T-helper 2 cell treated with Interferon-gamma antibody and Interleukin-4, amounts not matched to agents 5 μg/mL and 100 μg/mL, for 36 hours (primary cell): ENCODE measurements around the gene ACTN2.

ENCODE experiments used
- DNase-seq: peaks from one replicate; pipeline ENCODE4 v3.0.0; 2021; ENCODE audit warnings: low spot score
- H3K27ac Mint-ChIP-seq: one replicate; pipeline ENCODE4 v1.8.0; 2021; ENCODE audit warnings: mild to moderate bottlenecking, mixed read lengths
- H3K27me3 Mint-ChIP-seq: one replicate; pipeline ENCODE4 v1.8.0; 2021; ENCODE audit warnings: low read depth, mixed read lengths
- H3K36me3 Mint-ChIP-seq: one replicate; pipeline ENCODE4 v1.8.0; 2021; ENCODE audit warnings: low read depth, mixed read lengths
- H3K4me1 Mint-ChIP-seq: one replicate; pipeline ENCODE4 v1.8.0; 2021; ENCODE audit warnings: low read depth, mixed read lengths
- H3K4me3 Mint-ChIP-seq: one replicate; pipeline ENCODE4 v1.8.0; 2022; ENCODE audit warnings: mild to moderate bottlenecking, moderate library complexity, mixed read lengths
- H3K9me3 Mint-ChIP-seq: one replicate; pipeline ENCODE4 v1.8.0; 2021; ENCODE audit warnings: mixed read lengths

Gene ACTN2

GRCh38 chr1:236736761-236737160 lies 50.5 kb downstream of the ACTN2 start:
- peaks cover 2% of the 10 kb centered on the region for H3K27me3 Mint-ChIP-seq
- no peaks in the 10 kb centered on the region for H3K36me3 Mint-ChIP-seq
- no peak overlapping the region for H3K4me3 Mint-ChIP-seq
- DNase-seq, result no peak
- no peaks in the 10 kb centered on the region for H3K9me3 Mint-ChIP-seq
- no peak overlapping the region for H3K27ac Mint-ChIP-seq
- H3K4me1 Mint-ChIP-seq, result no peaks in the 10 kb centered on the region

DNA sequence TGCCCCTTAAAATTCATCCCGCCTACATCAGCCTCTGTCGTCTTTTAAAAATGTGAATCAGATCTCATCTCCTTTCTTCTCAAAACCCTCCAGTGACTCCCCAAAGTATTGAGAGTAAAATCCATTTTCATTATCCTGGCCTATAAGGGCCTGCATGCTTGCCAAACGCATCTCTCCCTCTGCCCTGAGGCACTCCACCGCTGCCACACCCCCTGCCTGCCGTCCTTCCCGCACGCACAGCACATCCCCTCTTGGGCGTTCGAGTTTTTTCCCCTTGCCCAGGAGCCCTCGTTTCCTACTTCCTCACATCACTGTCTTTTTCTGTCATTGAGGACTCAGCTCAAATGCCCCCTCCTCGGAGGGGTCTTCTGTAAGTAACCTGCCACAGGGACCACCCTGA lies 55.5 kb downstream of the ACTN2 start:
- Mint-ChIP-seq H3K9me3 (no peaks in the 10 kb centered on the region), H3K4me1 (no peaks in the 10 kb centered on the region), H3K36me3 (no peaks in the 10 kb centered on the region), H3K27ac (no peak overlapping the region), H3K4me3 (no peak overlapping the region), H3K27me3 (no peaks in the 10 kb centered on the region)
- no peak for DNase-seq

- H3K9me3 Mint-ChIP-seq, result no peaks in the 10 kb centered on the region
- H3K4me3 Mint-ChIP-seq, result no peak overlapping the region
- no peaks in the 10 kb centered on the region for H3K27me3 Mint-ChIP-seq
- H3K36me3 Mint-ChIP-seq, result no peaks in the 10 kb centered on the region
- H3K27ac Mint-ChIP-seq, result no peak overlapping the region
- DNase-seq, result no peak
- H3K4me1 Mint-ChIP-seq, result no peaks in the 10 kb centered on the region
Observed at GRCh38 chr1:236742421-236743160, 56.3 kb downstream of the ACTN2 start.

GRCh38 chr1:236744533-236744932 lies 58.2 kb downstream of the ACTN2 start:
- H3K9me3 Mint-ChIP-seq, result no peaks in the 10 kb centered on the region
- no peak for DNase-seq
- H3K27me3 Mint-ChIP-seq, result peaks cover 4% of the 10 kb centered on the region
- no peak overlapping the region for H3K27ac Mint-ChIP-seq
- no peak overlapping the region for H3K4me3 Mint-ChIP-seq
- no peaks in the 10 kb centered on the region for H3K4me1 Mint-ChIP-seq
- no peaks in the 10 kb centered on the region for H3K36me3 Mint-ChIP-seq

DNA sequence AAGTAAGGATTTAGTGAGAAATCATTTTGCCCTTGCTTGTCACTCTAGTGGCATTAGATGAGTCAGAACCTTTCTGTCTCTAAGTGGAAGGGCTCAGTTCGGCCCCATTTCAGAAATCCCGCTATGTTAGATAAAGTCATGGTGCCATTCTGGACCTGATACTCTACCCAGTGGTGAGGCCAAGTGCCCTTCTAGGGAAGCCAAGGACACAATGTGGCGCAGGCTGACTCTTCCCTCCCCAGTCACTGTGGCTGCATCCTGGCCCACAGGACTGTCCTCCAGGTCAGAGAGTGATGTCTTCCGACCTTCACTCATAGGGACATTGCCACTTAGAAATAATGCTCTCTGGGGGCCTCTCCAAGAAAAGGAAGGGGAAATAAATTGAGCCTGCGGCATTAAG lies 60.5 kb downstream of the ACTN2 start:
- Mint-ChIP-seq H3K4me1 (no peaks in the 10 kb centered on the region), H3K9me3 (no peaks in the 10 kb centered on the region), H3K4me3 (no peak overlapping the region), H3K27me3 (peaks cover 4% of the 10 kb centered on the region), H3K27ac (no peak overlapping the region), H3K36me3 (no peaks in the 10 kb centered on the region)
- no peak for DNase-seq

DNA sequence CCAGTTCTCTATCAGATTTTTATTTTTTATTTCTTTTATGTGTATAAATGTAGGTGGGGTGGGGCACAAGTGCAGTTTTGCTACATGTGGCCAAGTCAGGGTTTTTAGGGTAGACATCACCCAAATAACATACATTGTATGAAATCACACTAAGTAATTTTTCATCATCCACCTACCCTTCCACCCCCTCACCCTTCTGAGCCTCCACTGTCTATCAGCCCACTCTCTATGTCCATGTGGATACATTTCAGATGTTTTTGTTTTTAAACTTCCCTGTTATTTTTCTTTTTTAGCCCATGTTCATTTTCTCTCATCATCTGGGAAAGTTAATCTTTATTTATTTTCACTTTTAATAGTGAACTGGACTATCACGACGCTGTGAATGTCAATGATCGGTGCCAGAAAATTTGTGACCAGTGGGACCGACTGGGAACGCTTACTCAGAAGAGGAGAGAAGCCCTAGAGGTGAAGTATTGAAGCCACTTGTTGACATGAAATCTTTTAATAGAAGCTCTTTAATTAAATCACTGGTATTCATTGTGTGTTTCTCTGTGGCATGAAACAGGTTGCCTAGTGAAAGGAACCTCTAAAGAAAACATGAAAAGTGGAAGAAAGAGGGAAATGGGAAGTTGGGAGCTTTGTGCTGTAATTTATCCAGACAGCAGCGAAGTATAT lies 61.1 kb downstream of the ACTN2 start:
- H3K9me3 Mint-ChIP-seq, result no peaks in the 10 kb centered on the region
- peaks cover 4% of the 10 kb centered on the region for H3K27me3 Mint-ChIP-seq
- no peak for DNase-seq
- no peaks in the 10 kb centered on the region for H3K4me1 Mint-ChIP-seq
- H3K27ac Mint-ChIP-seq, result no peak overlapping the region
- H3K4me3 Mint-ChIP-seq, result no peak overlapping the region
- no peaks in the 10 kb centered on the region for H3K36me3 Mint-ChIP-seq

DNA sequence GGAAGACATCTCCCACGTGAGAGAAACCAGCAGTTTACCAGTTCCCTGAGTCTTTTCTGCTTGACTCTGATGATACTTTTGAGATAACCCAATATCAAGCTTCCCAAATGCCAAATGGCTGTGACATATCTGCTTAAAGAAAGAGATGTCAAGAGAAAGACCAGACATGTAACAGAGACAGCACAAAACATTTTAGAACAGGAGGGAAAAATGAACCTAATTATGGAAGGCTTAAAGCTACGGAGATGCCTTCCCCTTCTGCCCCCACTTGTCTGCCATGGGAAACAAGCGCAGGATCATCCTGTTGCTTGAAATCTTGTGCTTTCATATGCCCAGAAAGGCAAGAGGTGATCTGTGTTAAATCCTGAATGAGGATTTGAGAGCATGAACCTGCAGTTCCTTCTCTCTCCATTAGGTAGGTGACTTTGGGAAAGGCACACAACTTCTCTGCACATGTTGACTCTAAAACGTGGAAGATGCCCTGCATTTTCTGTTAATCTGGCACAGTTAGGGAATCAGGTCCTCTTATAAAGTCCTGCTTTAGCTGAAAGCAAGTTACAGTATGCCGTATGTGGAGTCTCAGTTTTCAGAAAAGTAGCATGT lies 62.1 kb downstream of the ACTN2 start:
- Mint-ChIP-seq H3K9me3 (no peaks in the 10 kb centered on the region), H3K27ac (no peak overlapping the region), H3K4me3 (no peak overlapping the region), H3K4me1 (no peaks in the 10 kb centered on the region), H3K27me3 (peaks cover 4% of the 10 kb centered on the region), H3K36me3 (no peaks in the 10 kb centered on the region)
- DNase-seq, result no peak

DNA sequence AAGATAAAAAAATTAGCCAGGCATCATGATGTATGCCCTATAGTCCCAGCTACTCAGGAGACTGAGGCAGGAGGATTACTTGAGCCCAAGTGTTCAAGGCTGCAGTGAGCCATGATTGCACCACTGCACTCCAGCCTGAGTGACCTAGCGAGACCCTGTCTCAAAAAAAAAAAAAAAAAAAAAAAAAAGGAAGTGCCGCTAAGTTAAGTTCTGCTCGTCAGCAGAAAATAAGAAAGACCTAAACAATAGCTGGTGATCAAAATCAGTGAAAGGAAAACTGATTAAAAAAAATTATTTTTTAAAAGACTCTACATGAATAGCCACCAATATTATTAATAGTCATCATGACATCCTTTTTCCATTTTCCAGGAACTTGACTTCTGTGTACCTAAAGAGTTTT lies 64.6 kb downstream of the ACTN2 start:
- H3K4me1 Mint-ChIP-seq, result no peaks in the 10 kb centered on the region
- peaks cover 4% of the 10 kb centered on the region for H3K27me3 Mint-ChIP-seq
- H3K27ac Mint-ChIP-seq, result no peak overlapping the region
- no peaks in the 10 kb centered on the region for H3K9me3 Mint-ChIP-seq
- H3K36me3 Mint-ChIP-seq, result no peaks in the 10 kb centered on the region
- H3K4me3 Mint-ChIP-seq, result no peak overlapping the region
- no peak for DNase-seq

GRCh38 chr1:236751385-236751784 lies 65.1 kb downstream of the ACTN2 start:
- no peaks in the 10 kb centered on the region for H3K4me1 Mint-ChIP-seq
- no peak overlapping the region for H3K4me3 Mint-ChIP-seq
- no peak overlapping the region for H3K27ac Mint-ChIP-seq
- H3K9me3 Mint-ChIP-seq, result no peaks in the 10 kb centered on the region
- H3K27me3 Mint-ChIP-seq, result peaks cover 4% of the 10 kb centered on the region
- H3K36me3 Mint-ChIP-seq, result no peaks in the 10 kb centered on the region
- no peak for DNase-seq

DNA sequence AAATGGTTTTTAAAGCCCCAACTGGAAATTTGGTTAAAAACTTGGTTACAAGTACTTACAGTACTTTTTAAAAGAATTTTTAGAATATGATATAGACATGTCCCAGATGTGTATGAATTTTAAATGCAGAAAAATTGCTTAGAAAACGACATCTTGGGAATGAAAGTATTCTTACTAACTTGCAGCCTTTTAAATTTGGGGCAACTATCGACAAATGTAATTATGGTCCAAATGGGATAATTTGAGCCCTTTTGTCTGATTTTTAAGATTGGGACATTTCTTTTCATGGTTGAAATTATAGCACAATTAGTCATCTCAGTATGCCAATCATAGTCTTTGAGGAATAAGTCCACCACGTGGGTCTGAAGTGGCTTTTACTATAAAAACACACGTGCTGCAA lies 65.6 kb downstream of the ACTN2 start:
- H3K27ac Mint-ChIP-seq, result no peak overlapping the region
- no peaks in the 10 kb centered on the region for H3K4me1 Mint-ChIP-seq
- H3K36me3 Mint-ChIP-seq, result no peaks in the 10 kb centered on the region
- no peak for DNase-seq
- H3K4me3 Mint-ChIP-seq, result no peak overlapping the region
- no peaks in the 10 kb centered on the region for H3K9me3 Mint-ChIP-seq
- H3K27me3 Mint-ChIP-seq, result peaks cover 4% of the 10 kb centered on the region

DNA sequence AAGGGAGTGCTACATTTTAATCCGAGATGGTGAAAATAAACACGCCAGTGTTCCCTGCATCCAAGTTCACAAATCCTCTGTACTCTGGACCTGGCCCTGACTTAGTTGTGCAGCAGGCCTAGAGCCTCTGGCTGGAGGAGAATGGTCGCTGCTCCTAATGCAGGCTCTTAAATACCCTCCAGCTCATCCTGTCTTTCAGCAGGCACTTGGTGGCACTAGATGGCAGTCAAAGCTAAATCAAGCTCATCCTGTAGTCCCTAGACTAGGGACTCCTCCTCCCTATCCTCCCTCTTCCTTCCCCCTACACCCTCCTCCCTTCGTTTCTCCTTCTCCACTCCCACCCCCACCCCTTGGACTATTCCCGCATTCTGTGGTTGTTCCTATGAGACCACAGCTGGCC lies 67.2 kb downstream of the ACTN2 start:
- H3K9me3 Mint-ChIP-seq, result no peaks in the 10 kb centered on the region
- DNase-seq, result no peak
- no peak overlapping the region for H3K4me3 Mint-ChIP-seq
- no peak overlapping the region for H3K27ac Mint-ChIP-seq
- no peaks in the 10 kb centered on the region for H3K4me1 Mint-ChIP-seq
- H3K36me3 Mint-ChIP-seq, result no peaks in the 10 kb centered on the region
- no peaks in the 10 kb centered on the region for H3K27me3 Mint-ChIP-seq

DNA sequence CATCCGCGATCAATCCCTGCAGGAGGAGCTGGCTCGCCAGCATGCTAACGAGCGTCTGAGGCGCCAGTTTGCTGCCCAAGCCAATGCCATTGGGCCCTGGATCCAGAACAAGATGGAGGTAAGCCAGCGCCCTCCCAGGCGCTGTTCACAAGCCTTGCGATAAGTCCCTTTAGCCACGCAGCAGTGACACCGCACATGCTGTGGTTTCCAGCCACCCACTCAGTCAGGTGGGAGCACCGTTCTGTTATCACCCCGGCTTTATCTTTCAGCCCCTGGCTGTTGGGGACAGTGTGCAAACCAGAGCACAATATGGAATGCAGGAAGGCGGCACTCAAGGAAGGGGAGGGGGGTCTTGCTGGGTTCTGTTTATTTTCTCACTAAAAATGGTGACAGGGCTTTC lies 67.7 kb downstream of the ACTN2 start:
- no peaks in the 10 kb centered on the region for H3K4me1 Mint-ChIP-seq
- H3K27ac Mint-ChIP-seq, result no peak overlapping the region
- H3K36me3 Mint-ChIP-seq, result no peaks in the 10 kb centered on the region
- no peaks in the 10 kb centered on the region for H3K27me3 Mint-ChIP-seq
- H3K4me3 Mint-ChIP-seq, result no peak overlapping the region
- no peaks in the 10 kb centered on the region for H3K9me3 Mint-ChIP-seq
- DNase-seq, result no peak

DNA sequence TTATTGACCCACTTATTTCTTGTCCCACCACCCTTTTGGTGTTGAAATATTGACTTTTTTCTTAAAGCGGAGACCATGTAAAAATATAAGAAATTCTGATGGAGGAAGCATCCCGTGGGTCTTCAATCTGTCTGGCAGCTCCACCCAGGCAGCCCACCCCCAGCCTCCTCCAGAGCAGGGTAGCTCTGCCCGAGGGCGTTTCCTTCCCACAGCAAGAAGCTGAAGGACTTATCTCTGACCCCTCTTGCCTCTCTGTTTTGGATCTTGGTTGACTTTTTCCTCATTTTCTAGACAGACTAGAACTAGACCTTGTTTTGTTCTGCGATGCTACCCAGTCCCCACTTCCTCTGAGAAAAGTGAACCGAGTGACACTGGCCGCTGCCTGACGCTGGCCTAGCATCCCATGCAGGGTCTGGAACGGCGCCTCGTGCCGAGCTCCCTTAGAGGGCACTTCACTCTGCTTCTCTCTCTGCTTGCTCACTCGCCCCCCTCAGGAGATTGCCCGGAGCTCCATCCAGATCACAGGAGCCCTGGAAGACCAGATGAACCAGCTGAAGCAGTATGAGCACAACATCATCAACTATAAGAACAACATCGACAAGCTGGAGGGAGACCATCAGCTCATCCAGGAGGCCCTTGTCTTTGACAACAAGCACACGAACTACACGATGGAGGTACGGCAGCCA lies 68.4 kb downstream of the ACTN2 start:
- no peaks in the 10 kb centered on the region for H3K27me3 Mint-ChIP-seq
- H3K9me3 Mint-ChIP-seq, result no peaks in the 10 kb centered on the region
- DNase-seq, result no peak
- peaks cover 3% of the 10 kb centered on the region for H3K4me1 Mint-ChIP-seq
- no peaks in the 10 kb centered on the region for H3K36me3 Mint-ChIP-seq
- no peak overlapping the region for H3K27ac Mint-ChIP-seq
- no peak overlapping the region for H3K4me3 Mint-ChIP-seq

- Mint-ChIP-seq H3K9me3 (no peaks in the 10 kb centered on the region), H3K4me1 (peaks cover 6% of the 10 kb centered on the region), H3K27me3 (no peaks in the 10 kb centered on the region), H3K4me3 (no peak overlapping the region), H3K36me3 (no peaks in the 10 kb centered on the region), H3K27ac (no peak overlapping the region)
- no peak for DNase-seq
Observed at GRCh38 chr1:236757640-236758039, 71.3 kb downstream of the ACTN2 start.
